ENCODE results near the gene OLA1.

Gene OLA1

DNA sequence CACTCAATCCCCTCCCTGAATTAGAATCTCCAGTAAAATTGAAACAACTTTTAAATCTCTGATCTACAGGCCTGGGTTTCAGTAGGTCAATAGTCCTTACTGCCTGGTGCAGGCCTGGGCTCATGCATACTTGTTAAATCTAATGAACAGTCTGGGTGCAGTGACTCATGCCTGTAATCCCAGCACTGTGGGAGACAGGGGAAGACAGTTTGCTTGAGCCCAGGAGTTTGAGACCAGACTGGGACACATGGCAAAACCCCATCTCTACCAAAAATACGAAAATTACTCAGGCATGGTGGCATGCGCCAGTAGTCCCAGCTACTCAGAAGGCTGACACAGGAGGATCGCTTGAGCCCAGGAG, 188.5 kb downstream of the OLA1 start:
- DNase-seq: no peak

DNA sequence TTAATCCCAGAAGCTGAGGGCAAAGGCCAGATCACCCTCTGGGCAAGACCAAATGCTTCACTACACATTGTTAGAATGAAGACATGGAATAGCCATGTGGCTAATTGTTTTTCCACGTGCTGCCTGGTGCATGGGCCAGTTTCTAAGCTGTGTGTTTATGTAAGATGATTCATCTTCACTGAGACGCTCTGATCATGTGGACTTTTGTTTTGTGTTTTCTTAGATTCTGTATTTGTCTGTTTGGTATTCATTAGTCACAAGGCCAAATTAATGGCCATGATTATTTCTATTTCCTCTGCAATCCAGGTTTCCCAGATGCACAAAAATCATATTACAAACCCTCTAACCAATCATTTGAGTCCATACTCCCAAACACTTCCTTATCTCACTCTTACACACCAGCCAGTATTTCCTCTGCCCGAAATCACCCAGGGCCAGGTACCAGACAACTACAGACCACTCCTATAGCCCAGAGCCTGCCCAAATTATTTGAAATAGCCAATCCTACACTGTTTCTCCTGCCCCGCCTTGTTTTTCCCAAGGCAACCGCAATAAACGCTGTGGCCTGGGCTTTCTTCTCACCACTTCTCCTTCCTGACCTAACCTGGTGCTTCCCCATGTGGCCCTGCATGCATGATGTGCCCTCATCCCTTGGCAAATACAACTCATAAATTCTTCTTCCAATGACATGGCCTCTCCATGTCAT, 189.0 kb downstream of the OLA1 start:
- no peak for DNase-seq

DNA sequence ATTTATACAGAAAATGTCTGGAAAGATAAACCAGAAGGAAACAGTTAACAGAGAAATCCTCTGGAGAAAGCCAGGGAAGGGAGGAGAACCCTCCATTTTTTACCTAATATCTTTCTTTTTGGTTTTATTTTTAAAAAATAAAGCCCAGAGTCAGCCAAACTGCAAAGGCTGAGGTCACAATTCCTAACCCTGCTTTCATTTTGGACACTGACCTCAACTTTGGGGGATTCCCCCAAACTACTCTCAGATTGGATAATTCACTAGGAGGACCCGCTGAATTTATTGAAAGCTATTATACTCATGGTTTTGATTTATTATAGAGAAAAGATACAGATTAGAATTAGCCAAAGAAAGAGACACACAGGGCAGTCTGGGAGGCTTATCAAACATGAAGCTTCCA, 189.9 kb downstream of the OLA1 start:
- DNase-seq: no peak

DNA sequence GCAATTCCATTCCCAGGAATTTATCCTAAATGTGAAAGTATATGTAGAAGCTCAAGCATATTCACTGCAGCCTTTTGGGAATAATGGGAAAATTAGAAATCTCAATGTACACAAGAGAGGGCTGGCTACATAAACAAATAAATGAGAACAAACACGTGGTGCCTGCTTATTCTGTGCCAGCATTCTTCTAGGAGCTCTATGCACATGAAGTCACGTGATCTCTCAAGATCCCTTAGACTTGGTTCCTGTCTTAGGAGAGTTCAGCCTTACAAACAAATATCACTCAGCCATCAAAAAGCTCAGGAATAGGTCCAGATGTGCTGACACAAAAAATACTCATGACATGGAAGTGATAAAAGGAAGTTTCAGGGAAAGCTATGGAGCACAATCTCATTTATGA, 190.3 kb downstream of the OLA1 start:
- no peak for DNase-seq

DNA sequence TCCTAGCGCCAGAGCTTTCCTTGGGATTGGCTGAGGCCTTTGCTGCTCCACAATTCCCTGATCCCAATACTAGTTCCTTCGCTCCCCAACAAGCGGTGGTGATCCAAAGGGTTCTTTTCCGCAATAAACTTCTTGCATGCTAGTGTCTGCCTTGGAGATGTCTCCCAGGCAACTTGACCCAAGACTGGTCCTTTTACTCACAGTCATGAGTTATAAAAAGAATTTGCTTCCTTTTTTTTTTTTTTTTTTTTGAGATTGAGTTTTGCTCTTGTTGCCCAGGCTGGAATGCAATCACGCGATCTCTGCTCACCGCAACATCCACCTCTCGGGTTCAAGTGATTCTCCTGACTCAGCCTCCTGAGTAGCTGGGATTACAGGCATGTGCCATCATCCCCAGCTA, 193.4 kb downstream of the OLA1 start:
- DNase-seq: no peak

DNA sequence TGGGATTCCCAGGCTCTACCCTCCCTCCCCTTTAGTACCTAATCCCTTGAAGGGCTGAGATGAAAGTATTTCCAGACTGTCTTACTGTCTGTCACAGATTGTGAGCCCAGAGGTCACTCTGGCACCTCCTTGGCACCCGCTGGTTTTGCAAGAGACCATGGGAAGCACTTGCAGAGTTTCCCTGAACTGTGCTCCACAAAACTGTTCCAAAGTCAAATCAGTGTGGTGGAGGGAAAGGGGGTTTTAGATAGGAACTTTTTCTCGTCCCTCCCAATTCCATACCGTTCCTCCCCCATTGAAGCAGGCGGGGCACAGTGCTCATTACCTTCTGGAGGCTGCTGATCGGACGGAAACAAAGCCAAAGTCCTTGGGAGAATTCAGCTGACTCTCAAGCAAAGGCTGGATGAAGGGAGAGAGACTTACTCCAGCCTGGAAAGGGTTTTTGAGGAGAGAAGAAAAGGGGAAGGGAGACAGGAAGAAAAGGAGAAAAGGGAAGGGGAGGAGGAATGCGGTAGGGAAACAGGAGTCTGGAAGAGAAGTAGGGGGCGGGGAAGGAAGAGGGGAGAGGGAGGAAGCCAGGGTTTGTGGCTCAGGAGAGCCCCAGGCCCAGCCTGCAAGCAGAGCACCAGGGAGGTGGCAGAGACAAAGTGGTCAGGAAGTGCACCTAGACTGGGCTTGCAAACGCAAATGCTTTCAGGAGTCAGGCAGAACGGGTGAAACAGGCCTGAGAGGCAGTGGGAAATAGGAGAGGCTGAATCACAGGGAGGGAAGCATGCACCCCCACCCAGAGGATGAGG, 194.8 kb downstream of the OLA1 start:
- no peak for DNase-seq

DNA sequence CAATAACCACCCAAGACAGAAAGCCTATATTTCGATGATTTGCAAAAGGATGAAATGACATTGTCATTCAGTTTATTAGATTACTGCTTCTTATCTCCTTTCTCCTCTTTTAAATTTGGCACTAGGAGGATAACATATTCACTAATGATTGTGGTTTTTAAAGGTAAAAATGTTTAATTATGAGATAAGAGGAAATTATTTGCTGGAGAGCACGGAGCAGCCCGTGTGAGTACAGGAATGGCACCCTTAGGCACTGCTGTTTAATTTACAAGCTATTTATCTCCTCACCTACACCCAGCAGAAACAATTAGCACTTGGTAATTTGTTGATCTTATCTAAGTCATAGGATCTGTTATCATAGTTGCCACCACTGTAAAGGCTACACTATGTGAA, 195.8 kb downstream of the OLA1 start:
- DNase-seq: no peak

DNA sequence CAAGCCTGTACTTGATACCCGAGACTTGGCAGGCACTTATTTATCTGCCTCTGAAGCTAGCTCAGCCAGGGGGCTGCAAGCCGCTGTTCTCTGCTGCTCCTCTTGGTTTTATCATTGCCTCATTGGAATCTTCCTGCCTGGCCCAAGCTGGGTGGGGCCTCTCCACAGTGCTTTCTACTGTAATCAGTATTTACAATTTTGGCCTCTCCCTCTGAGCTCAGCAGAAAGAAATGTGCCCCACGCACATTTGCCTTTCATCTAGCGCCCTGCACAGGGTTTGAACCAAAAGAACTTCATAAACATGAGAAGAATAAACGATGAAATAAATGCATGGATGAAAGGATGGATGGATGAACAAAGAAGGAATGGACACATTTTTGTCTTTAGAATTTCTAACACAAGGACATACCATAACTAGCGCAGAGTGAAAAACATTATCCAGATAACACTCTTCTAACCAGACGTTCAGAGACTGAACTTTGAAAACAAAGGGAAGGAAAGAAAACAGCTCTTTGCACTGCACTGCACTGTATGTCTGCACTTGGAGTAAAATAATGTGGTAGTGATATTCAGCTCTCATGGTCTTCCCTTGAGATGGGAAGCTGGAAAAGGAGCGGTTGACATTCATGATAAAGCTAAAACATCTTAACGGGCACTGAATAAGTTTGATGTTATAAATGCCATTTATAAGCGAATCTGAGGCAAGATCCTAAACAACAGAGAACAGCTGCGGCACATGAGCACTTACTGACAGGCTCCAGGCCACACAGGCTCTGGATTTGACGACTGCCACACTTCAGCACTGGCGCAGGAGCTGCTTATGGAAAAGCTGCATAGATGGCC, 196.4 kb downstream of the OLA1 start:
- DNase-seq: no peak

DNA sequence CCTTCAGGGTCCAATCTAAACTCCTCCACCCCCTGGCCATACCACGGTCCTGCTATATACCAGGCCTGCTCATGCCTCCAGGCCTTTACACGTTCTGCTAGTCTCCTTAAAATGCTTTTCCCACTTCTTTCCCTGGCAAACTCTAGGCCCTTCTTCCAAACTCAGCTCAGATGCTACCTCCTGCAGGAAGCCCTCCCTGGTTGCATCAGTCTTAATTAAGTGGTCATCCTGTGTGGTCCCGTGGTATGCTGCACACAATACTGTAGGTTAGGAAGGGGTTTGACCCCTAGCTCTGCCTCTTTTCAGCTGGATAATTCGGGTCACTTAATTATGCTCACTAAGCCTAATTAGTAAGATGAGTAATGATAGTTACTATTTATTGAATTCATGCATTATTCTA, 197.3 kb downstream of the OLA1 start:
- no peak for DNase-seq

DNA sequence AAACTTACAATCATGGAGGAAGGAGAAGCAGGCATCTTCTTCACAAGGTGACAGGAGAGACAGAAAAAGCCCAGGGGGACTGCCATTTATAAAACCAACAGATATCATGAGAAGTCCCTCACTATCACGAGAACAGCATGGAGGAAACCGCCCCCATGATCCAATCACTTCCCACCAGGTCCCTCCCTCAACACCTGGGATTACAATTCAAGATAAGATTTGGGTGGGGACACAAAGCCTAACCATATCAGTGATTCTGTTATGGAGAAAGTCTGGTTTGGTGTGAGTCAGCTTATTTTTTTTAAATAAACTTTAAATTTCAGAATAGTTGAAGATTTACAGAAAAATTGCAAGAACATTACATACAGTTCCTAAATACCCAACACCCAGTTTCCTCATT, 198.4 kb downstream of the OLA1 start:
- DNase-seq: no peak

DNA sequence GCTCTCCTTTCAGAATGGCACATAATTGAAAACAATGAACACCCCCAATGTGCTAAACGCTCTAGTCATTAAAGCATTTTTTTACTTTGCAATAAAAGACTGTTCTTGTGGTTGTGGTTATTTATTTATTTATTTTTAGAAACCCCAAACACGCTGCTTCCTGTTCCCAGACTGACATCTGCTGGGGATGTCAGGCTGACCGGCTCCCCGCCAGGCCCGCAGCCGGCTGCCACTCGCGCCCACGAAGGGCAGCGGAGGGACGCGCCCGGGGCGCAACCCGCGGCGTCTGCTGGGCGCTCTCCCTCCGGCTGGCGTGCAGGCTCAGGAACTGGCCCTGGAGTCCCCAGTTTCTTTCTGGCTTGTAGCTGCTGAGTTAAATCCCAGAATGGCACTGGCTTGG, 200.1 kb downstream of the OLA1 start:
- no peak for DNase-seq

DNA sequence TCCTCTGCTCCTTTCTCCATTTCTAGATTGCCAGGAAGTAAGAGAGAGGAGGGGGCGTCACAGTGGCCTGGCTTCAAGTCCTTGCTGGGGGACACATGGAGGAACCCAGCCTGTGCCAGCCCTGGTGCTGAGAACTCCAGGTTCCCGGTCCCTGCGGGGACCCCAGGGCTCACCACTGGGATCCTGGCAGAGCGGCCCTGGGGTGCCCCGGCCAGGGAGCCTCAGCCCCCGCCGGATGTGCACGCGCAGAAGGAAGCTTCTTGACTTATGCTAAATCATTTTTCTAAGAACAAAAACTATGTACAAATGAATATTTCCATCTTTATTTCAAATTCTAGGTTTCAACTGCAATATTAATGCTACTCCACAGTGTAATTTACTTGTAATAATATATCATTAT, 200.6 kb downstream of the OLA1 start:
- no peak for DNase-seq

DNA sequence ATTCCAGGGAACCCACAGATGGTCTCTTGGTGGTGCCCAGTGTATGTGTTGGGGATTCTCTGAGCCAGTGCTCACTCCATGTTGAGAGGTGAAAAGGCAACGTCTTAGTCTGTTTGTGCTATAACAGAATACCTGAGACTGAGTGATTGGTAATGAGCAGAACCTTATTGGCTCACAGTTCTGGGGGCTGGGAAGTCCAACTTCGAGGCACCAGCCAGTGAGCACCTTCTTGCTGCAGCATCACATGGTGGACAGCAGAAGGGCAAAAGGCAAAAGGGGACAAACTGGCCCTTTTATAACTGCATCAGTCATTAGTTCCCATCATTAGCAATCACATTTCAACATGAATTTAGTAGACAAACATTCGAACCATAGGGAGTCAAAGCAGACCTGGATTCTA, 202.2 kb downstream of the OLA1 start:
- DNase-seq: no peak

DNA sequence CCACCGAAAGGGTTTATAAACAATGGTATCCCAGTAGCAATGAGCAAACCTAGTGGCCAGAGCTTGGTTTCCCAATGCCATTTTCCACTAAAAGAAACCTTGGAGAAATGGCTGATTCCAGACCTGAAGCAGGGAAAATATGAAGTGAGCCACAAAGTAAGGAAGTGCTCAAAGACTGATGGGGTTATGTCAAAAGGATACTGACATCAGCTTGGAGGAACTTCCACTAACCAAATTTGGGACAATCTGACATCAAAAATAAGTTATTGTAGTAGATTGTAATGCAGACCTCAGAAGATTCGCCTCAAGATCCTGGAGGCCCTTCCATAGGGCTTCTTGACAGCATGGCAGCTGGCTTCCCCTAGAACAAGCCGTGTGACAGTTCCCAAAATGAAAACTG, 203.8 kb downstream of the OLA1 start:
- DNase-seq: no peak

DNA sequence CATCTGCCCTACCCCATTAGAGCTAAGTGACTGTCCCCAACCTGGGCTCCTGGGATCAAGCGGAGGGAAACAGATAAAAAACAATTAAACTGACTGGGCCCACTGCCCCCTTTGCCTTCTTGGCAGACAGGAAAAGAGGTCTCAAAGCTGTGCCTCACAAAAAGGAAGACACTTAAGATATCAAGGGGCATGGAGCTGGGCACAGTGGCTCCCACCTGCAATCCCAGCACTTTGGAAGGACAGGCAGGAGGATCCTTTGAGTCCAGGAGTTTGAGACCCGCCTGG, 208.0 kb downstream of the OLA1 start:
- no peak for DNase-seq

DNA sequence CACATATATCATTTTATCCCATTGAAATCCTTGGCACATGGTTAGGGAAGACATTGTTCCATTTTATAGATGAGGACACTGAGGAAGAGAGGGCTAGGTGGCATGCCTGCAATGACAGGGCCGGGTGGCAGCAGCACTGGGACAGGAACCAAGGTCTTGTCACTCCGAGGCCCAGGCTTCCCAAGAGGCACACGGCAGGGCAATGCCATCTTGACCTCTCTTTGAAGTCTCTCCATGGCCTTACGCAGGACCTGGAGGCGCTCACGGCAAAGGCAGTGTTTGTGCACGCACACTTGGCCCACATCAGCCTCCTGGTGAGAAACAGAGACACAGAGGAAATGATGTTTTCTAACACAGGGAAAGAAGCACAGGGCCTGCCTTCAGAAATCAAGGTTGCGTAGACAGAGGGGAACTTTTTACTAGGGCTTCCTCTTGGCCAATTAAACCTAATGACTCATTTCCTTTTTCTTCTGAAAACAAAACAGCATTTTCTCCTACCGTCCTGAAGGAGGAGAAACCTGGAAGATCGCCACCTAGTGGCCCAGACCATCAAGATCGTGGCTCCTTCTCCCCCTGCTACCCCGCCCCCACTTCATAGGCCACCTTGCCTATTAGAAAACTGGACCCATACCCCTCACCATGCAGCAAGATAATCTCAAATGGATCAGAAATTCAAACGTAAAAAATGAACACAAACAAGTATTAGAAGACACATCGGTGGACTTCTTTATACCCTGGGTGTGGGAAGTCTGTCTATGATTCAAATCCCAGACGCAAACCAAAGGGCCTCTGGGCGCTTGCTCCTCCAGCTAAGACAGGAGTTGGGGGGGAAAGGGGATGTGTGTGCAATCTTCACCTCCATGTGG, 208.5 kb downstream of the OLA1 start:
- DNase-seq: peak; percentile 39 to 92 (median 68)

DNA sequence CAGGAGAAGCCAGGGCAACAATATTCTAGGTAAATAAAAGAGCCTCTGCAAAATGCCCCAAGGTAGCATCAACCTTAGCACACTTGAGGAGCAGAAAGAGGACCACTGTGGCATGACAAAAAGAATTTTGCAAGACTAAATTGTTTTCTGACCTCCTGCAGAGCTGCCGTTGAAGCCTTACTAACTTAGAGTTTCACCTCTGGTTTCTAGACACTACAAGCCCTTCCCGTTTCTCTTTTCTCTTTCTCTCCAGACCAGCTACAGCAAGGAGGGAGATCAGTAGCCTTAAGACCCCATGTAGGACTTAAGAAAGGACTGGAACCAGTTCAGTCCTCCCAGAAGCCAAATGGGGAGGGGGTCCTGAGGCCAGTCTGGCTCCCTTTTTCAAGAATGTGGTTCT, 209.9 kb downstream of the OLA1 start:
- no peak for DNase-seq

DNA sequence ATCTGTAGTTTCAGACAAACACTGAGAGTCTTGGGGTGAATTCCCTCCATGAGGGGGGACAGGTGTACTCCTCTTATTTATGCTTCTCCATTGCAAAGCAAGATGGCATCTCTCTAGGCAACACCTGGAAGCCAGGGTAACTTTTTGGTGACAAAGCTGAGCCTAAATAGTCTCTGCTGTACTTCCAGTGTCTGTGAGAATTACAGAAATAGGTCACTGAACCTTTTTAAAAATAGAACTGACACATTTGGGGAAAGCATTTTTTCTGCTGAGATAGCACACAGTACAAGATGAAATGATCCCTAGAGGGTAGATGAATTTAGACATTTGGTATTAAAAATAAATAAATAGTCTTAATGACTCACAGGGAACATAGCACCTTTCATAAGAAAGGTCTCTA, 211.5 kb downstream of the OLA1 start:
- DNase-seq: no peak

DNA sequence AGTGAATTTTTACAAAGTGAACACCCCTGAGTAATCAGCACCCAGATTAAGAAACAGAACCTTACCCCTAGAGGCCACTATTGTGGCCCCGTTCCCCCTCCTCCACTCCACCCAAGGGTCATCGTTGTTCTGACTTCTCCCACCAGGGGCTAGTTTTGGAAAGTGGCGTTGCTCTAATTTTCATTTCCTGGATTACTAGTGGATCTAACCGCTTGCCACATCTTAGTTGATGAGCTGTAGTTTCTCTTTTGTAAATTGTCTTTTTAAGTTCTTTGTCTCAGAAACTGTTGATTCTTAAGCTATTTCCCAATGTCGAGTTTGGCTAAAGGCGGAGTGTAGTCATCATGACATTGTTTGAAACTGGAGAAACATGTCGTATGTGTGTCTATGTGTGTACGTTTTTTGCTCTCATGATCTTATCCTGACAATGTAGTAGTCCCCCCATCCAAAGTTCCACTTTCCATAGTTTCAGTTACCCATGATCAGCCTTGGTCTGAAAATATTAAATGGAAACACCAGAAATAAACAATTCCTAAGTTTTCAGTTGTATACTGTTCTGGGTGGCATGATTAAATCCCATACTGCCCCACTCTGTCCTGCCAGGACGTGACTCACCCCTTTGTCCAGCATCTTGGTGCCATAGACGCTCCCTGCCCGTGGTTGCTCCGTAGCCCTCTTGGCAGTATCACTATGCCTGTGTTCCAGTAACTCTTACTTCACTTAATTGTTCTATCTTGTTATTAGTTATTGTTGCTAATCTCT, 212.2 kb downstream of the OLA1 start:
- no peak for DNase-seq

DNA sequence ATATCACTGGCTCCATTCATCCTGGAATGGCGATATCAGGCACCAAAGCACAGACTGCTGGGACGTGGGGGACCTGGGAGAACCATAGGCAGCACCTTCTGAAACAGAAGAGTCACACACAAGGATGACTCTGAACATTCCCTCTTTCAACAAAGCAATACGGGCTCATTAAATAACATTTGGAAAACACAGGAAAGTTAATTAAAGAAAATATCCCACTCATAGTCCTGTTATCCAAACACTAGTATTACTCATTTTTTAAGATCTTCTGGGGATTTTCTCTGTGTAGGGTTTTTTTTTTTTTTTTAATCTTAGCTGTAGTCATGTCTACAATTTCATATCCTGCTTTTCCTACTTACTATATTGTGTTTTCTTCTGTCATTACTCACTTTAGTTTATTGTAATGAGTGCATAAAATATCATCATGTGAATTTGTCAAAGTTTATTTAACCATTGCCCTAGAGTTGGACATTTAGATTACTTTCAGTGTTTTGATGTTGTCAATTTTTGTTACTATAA, 213.2 kb downstream of the OLA1 start:
- no peak for DNase-seq

DNA sequence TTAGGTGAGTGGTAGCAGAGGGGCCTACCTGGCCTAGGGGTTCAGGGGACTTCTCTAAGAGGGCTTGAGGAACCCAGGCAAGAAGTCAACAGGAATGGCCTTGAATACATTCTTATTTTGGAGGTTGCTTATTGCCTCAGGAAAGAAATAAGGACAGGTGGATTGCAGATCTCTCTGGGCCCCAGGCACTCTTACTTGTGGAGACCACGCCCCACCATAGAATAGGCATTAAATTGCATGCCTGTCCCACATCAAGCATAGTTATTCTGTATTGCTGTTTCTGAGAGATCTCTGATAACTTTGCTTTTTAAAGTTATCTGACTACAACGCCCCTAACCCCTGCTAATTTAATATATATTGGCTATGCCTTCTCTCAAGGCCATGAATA, 215.2 kb downstream of the OLA1 start:
- no peak for DNase-seq

DNA sequence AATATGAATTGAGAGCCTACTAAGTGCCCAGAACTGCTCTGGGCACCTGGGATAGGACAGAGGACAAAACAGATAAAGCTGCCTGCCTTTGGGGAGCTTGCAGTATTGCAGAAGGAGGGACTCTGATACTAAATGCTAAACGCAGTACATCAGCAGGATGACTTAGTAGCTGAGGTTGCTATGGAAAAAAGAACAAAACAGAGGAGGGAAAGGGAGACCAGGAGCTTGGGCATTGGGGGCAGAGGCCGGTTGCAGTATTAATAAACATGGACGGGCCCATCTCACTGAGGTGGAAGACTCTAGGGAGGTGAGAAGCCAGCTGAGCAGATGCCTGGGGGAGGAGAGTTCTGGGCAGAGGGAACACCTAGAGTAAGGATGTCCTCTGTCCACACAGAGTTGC, 217.1 kb downstream of the OLA1 start:
- no peak for DNase-seq

All from T-helper 2 cell (primary cell).